ENCODE measurements around the gene EFCAB6.

Gene EFCAB6

GRCh38 chr22:43835166-43835565, 23.1 kb upstream of the EFCAB6 start:
- DNase-seq (ENCODE audit: low read depth), result no peak
- TF ChIP-seq CTCF (conservative IDR thresholded peaks at IDR 0.05; ENCODE audit: low read depth, low read length), result no peak
- no peak overlapping the region for H3K4me3 ChIP-seq (ENCODE audit: low read length)

- no peak for DNase-seq (ENCODE audit: low read depth)
- no peak for TF ChIP-seq CTCF (conservative IDR thresholded peaks at IDR 0.05; ENCODE audit: low read depth, low read length)
- no peak overlapping the region for H3K4me3 ChIP-seq (ENCODE audit: low read length)
Measured at GRCh38 chr22:43833286-43834240, 21.5 kb upstream of the EFCAB6 start.

GRCh38 chr22:43832393-43833265, 20.5 kb upstream of the EFCAB6 start:
- no peak for DNase-seq (ENCODE audit: low read depth)
- no peak overlapping the region for H3K4me3 ChIP-seq (ENCODE audit: low read length)
- TF ChIP-seq CTCF (conservative IDR thresholded peaks at IDR 0.05; ENCODE audit: low read depth, low read length), result no peak

- no peak for DNase-seq (ENCODE audit: low read depth)
- no peak overlapping the region for H3K4me3 ChIP-seq (ENCODE audit: low read length)
- TF ChIP-seq CTCF (conservative IDR thresholded peaks at IDR 0.05; ENCODE audit: low read depth, low read length), result no peak
Measured at GRCh38 chr22:43831561-43832392, 19.7 kb upstream of the EFCAB6 start.

GRCh38 chr22:43830931-43831560, 18.9 kb upstream of the EFCAB6 start:
- no peak for TF ChIP-seq CTCF (conservative IDR thresholded peaks at IDR 0.05; ENCODE audit: low read depth, low read length)
- H3K4me3 ChIP-seq (ENCODE audit: low read length), result no peak overlapping the region
- no peak for DNase-seq (ENCODE audit: low read depth)

All from retinal pigment epithelial cell (primary cell).